ENCODE measurements around the gene SEMA7A.

- no peak for TF ChIP-seq CTCF (IDR thresholded peaks at IDR 0.05; ENCODE audit: low read depth, low read length, poor library complexity, severe bottlenecking)
- 0 out of 2 replicates have a peak, but pooled peaks have one; percentile 8 for TF ChIP-seq EZH2phosphoT487 (IDR thresholded peaks at IDR 0.05; ENCODE audit: borderline replicate concordance, low read length)
These were observed 3.2 kb downstream of the SEMA7A start for GRCh38 chr15:74430510-74430951.
